Suppressor macrophage treated with lipopolysaccharide for 1 hour (primary cell): ENCODE data around the gene PSG6.
A peak's percentile ranks its signal among the peaks of the same experiment; 100 is the strongest.
"Not testable (repeated sequence)": the region's sequence is repeated elsewhere in the genome, so short reads cannot be mapped to it uniquely, and the experiment has no call there.

ENCODE experiments used
- DNase-seq, 3 donors: peaks; one replicate each; pipeline ENCODE4 v3.0.0-alpha.2; 2020 to 2022

Gene PSG6

DNA sequence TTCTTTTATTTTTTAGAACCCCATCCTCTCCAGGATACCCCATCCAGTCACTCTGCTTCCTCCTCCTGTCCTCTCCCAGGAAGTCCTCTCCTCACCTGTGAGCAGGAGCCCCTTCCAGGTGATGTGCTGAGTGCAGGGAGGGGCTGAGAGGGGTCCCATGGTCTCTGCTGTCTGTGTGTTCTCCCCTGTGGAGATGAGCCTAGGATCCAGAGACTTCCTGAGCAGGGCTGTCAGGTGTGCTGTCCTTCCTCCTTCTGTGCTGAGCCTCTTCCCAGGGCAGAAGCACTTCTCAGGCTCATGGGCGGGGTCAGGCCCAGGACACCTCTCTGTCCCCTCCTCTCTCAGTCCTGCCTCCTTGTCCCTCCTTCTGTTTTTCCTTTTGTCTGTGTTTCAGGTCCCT lies at the start of gene PSG6:
Gene PSG6, minus strand, starts transcription at position 261 of the 400 bp plus-strand sequence. Its CDS starts 102 bp downstream, at position 159.
- not testable (repeated sequence) for DNase-seq

DNA sequence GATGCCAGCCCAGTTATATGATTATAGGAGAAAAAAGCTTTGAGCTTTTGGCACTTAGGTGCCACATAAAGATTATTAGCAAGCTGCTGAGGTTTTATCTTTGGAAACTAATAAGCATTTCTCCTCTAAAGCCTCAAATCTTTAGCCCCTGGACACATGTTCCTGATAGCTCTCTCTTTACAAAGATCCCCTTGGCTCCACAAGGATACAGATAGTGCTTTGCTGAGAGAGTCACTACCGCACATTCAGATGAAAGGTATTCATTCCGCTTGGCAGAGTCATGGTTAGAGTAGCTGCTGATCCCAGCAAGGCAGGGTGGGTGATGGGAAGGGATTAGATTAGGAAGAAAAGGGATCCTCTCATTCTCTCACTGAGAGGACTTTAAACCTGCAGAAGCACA lies 47.5 kb upstream of the PSG6 start:
- no peak for DNase-seq

DNA sequence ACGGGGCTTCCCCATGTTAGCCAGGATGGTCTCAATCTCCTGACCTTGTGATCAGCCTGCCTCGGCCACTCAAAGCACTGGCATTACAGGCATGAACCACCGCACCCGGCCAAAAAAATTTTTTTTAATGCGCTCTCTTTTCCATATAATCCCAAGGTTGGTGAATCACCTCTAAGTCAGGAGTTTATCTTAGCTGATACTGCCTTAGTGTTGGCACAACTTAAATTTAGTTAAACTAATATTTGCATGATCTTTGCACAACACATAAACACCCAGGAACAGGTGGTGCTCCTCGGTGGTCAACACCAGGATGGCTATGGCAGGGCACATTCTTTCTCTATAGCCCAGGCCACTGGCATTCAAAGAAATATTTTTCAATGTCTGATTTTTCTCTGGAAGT lies 43.4 kb upstream of the PSG6 start:
- DNase-seq: no peak

DNA sequence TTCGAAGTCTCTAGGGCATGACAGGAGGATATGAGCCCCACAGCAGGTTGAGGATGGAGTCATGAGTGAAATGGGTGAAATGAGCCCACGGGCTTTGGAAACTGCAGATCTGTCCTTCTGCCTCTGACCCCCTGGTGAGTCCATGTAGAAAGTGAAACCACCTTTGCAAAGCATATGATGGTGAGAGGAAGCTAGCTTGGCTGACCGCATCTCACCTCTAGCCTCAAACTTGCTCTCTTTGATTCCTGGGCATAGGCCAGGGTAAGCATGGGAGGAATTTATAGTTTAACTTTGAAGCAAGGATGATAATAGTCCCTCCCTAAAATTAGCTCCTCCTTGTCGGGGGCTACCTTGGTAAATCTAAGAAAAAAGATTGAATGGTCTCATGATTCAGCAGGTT lies 34.4 kb upstream of the PSG6 start:
- DNase-seq: not testable (repeated sequence)

DNA sequence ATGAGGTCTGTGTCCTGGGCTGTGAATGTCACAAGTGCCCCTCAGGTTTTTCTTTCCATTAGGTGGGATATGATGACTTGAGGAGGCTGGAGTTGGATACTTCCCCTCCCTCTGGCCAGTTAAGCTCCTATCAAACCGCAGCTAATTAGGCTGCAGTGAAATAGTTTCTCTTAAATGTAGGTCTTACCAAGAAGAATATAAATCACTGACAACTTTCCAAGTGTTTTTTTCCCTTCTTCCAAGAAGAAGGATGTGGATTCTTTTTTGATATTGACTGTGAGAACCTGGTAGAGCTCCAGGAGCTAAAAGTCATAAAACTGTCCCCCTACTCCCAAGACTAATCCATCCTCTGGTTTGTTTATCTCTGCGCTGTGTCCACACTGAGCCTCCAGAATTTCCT lies 33.8 kb upstream of the PSG6 start:
- not testable (repeated sequence) for DNase-seq

DNA sequence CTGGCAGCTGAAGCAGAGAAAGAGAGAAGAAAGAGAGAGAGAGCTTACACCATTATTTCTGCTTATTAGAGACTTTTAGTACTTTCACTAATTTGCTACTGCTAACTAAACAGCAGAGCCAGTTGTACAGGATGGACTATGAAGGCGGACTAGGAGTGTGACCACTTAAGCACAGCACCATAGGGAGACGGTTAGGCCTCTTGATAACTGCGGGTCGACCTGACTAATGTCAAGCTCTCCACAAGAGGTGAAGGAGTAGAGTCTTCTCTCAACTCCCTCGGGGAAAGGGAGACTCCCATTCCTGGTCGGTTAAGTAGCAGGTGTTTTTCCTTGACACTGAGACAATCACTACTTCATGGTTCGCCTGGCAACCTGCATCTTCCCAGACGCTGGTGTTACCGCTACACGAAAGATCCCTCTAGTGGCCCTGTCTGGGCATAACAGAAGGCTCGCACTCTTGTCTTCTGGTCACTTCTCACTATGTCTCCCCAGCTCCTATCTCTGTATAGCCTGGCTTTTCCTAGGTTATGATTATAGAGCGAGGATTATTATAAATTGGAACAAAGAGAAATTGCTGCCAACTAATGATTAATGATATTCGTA lies 24.6 kb upstream of the PSG6 start:
- peak in 2 of 3 donors; percentile 4 to 13 for DNase-seq

DNA sequence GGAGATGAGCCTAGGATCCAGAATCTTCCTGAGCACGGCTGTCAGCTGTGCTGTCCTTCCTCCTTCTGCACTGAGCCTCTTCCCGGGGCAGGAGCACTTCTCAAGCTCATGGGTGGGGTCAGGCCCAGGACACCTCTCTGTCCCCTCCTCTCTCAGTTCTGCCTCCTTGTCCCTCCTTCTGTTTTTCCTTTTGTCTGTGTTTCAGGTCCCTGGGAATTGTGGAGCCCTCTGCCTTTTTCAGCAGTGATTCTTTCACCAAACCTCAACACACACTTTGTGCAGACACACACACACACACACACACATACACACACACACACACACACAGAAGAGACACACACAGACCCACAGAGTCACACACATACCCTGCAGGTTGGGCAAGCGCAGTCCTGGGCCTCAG lies 19.4 kb upstream of the PSG6 start, which contains the start of gene PSG7:
Gene PSG7, minus strand, starts transcription at position 101 of the 400 bp plus-strand sequence. CDS start 131 bp downstream, outside the sequence.
- not testable (repeated sequence) for DNase-seq

DNA sequence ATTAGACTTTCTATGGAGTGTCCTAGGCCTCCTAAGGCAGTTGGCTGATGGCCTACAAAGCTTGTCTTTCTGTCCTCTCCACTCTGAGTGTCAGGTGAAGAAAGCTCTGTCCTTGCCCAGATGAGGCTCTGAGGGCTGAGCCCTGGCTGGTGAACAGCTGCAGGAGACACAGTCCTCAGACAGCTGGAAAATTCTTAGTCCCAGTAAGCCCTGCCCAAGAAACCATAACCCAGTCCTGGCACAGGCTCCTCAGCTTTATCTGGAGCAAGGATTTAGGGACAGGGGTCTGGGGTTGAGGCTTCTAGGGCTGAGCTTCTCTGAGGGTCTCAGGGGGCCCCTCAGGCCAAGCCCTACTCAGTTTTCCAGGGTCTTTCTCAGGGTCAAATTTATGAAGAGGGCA lies 17.0 kb upstream of the PSG6 start:
- DNase-seq: not testable (repeated sequence)

DNA sequence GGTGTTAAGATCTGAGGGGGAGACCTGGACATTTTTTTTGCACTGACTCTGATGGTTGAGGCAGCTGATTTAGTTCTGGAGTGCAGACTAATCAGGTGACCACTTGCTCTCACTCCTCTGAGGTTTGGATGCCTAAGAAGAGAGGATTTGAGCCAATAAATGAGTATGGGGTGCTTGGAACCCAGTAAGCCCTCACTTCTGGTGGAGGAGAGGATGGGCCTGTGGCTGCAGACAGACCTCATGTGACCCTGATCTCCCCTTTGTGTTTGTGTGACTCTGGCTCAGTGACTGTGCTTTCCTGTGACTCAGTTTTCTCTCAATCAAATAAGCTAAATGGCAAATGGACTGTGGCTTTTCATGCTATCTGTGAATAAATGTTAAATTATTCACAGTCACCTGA lies 16.5 kb upstream of the PSG6 start:
- DNase-seq: not testable (repeated sequence)

DNA sequence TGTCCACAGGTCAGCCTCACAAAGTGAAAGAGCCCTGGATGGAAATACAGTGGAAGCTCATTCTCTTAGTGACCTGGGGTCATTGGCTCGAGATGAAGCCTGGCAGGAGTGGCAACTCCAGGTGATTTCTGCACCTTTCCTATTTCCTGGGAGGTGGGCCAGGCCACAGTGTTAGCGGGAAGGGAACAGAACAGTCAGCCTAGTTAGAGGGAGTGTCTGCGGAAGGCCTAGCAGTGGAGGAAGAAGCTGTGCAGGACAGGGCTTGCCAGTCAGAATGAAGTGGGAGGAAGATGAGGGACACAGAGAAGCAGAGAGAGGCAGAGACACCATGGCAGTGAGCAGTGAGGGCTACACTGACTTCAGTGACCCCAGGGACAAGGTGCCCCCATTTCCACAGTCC lies 15.7 kb upstream of the PSG6 start:
- not testable (repeated sequence) for DNase-seq

DNA sequence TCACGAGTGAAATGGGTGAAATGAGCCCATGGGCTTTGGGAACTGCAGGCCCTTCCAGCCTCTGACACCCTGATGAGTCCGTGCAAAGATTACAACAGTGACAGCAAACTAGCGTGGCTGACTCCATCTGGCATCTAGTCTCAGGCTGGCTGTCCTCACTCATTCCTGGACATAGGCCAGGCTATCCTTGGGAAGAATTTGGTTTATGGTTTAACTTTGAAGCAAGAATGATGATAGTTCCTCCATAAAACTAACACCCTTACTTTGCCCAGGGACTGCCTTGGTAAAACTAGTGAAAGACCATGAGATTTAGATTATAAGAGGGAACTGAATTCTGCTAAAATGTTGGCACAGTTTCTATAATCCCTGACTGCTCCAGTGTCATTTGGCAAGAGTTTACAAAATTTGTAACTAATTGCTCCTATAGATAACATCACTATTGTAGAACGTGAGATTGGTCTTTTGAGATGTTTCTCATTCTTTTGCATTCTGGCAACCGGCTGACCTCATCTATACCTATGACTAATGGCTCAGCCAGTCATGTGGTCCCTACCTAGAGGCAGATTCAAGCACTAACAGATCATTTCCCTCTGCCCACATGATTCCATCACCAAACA lies 14.9 kb upstream of the PSG6 start:
- DNase-seq: peak in 1 of 3 donors; percentile 2

DNA sequence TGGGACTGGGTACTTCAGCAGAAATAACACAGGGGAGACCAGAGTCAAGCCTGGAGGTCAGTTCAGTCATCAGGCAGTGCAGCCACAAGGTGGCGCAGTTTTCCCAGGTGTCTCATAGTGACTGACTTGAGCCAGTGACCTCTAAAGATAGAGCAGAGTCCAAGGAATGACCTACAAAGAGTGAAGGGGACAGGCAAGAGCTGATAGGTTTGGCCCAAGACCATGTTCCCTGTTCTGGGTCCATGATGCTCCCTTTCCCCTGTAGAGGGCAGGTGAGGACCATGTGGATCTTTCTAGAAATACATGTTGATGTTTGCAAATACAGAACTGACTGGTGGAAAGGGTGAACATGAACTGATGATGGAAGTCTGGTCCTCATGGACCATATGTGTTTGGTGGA lies 12.5 kb upstream of the PSG6 start:
- peak in 2 of 3 donors; percentile 7 to 20 for DNase-seq

DNA sequence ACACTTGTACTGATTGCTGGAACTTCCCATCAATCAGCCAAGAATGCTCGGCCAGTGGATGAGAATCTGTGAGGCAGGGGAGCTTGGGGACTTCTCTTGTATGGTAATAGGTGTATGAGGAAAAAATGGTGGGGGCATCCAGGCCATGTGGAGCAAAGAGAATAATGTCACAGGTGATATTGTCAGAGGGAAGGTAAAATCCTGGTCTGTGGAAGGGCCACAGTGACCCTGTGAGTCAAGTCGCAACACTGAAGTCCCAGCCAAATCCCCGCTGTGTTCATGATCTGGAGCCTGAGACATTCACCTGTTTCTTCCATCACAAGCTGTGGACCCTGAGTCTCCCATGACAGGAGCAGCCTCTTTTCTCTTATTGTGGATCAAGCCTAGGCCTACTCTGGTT lies 11.2 kb upstream of the PSG6 start:
- DNase-seq: no peak

DNA sequence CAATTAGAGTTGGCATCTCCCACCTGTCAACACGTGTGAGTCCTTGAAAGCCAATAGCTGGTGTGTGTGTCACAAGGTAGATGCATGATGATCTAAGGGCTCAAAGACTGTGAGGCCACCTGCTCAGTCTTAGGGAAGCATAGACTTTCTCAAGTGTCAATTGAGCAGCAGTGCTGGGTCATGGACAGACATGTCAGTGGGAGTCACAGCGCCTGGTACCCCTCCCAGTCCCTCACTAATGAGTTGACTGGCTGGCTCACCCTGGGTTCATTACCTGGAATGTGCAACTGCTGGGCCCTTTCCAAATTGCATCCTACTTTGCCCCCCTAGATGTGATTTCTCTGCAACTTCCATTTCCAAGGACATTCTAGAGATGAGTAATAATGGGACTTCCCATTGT lies 9.1 kb upstream of the PSG6 start:
- no peak for DNase-seq

DNA sequence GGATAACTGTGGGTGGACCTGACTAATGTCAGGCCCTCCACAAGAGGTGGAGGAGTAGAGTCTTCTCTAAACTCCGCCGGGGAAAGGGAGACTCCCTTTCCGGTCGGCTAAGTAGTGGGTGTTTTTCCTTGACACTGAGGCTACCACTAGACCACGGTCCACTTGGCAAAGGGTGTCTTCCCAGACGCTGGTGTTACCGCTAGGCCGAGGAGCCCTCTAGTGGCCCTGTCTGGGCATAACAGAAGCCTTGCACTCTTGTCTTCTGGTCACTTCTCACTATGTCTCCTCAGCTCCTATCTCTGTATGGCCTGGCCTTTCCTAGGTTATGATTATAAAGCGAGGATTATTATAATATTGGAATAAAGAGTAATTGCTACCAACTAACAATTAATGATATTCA lies 5.4 kb upstream of the PSG6 start:
- peak; percentile 27 to 54 (median 42) for DNase-seq

DNA sequence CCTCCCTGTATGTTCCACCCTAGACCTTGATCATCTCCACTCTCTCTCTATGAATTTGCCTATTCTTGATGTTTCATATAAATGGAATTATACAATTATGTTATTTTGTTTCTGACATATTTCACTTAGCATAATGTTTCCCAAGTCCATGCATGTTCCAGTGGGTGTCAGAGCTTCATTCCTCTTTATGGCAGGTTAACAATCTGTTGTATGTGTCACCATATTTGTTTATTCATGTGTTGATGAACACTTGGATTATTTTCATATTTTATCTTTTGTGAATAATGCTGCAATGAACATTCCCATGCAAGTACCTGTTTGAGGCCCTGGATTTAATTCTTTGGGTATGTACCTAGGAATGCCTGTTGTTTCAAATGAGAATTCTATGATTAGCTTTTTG lies 3.3 kb upstream of the PSG6 start:
- DNase-seq: not testable (repeated sequence)

DNA sequence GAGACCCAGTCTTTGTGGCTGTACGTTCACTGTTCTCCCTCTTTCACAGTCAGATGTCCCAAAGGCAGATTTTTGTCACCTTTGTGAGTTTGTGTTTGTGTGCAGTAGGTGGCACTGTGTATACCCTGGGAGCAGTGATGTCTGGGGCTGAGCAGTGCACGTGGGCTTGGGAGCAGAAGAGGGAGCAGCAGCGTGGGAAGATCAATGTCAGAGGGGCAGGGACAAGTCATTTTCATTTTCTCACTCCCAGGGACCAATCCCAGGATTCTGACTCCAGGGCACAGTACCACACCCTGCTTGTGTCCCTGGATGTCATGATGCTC lies 2.0 kb upstream of the PSG6 start:
- DNase-seq: no peak

DNA sequence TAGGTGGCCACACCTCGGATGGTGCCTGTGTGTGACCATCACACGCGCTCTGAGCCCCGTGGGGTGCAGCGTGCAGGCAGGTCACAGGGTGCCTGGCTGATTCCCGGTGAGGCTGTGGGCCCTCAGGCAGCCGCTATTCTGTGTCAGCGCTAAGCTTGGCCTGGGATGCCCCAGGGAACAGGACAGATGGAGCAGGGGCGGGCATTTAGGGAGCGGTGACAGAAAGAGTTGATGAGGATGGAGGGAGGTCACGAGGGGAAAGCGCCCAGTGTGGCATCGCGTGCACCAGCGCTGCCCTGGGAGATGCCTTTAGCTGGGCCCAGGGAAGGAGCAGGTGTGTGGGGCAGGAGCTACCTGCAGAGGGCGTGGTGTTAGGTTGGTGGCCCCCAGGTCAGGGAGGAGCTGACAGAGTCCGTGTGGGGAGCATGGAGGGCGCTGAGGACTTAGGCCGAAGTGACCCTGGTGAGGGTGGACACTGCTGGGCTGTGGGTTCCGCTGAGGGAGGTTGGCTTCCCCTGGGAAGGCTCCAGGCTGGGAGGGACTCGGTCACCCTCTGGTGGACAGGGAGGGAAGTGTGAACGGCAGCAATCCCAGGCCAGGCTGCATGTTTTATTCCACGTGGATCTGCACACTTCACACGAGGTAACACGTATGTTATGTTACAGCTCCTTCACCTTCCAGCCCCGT lies 1.5 kb upstream of the PSG6 start:
- not testable (repeated sequence) for DNase-seq

DNA sequence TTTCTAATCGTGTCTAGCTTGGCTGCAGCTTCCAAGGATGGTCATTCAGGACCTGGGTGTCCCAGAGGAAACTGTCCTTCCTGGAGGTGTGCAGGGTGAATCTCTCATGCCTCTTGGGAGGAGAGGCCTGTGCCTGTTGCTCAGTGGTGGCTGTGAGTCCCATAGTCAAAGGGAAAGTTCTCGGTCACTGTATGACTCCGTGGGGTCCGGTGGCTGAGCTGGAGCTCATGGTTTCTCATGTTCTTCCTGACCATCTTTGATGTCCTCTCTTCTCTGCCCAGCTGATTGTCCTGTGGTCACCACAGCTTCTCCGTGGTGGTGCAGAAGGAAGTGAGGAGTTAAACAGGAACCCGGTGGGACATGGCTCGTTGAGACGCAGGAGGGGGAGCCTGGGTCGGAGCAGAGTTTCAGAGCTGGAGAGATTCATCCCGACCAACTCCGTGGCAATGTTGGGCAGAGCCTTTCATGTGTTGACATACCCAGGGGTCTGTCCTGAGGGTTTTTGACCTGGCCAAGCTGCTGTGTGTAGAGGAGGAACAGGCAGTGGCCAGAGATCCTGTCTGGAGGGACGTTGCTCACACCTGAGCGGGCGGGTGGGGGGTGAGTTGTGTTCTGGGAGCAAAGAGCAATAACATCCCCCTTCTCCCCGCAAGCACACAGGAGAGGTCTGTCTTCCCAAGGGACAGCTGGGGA lies 829 bp upstream of the PSG6 start:
- DNase-seq: not testable (repeated sequence)

DNA sequence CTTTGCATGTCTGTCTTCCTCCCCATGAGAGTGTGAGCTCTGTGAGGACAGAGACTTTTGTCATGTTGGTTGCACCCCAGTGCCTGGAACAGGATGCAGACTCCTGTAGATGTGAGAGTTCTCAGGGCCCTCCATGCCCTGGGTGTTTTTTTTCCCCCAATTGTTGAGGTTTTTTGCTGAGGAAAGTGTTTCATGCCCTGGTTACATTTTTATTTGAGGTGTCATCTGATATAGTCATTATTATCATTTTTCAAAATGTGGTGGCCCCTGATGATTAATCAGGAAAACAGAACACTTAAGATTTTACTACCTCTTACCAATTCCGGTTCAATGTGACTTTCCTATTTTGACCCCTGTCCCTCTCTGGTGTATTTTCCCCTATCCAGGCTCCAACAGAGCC lies 763 bp downstream of the PSG6 start:
- not testable (repeated sequence) for DNase-seq

DNA sequence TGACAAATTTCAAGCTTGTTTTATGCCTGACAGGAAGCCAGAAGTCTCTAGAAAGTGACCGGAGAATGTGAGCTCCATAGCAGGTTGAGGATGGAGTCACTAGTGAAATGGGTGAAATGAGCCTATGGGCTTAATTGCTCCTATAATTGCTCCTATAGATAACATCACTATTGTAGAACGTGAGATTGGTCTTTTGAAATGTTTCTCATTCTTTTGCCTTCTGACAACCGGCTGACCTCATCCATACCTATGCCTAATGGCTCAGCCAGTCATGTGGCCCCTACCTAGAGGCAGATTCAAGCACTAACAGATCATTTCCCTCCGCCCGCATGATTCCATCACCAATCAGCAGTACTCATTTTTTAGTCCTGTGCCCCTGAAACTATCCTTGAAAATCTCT lies 4.2 kb downstream of the PSG6 start:
- DNase-seq: not testable (repeated sequence)

DNA sequence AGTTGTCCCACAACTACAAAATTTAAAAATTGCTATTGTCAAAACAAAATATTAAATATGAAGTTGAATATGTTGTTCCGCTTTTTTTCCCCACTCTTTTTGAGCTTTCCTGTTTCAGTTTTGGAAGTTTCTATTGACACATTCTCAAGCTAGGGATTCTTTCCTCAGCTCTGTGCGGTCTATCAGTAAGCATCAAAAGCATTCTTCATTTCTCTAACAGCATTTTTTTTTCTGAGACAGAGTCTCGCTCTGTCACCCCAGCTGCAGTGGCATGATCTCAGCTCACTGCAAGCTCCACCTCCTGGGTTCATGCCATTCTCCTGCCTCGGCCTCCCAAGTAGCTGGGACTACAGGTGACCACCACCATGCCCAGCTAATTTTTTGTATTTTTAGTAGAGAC lies 4.8 kb downstream of the PSG6 start:
- DNase-seq: not testable (repeated sequence)

DNA sequence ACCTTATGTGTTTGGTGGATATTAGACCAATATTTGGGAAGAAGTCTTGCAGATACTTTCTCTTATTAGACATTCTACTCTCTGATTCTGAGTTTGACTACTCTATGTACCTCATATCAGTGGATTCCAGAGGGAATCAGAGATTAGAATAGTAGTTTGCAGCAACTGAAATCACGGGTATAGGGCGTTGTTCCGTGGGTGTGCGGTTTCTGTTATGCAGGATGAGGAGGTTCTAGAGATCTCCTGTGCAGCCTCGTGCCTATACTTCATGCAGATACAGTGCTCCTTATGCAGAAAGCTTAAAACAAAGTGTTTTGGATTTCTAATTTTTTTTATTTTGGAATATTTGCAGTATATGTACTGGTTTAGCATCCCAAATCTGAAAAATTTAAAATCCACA lies 6.0 kb downstream of the PSG6 start:
- not testable (repeated sequence) for DNase-seq

DNA sequence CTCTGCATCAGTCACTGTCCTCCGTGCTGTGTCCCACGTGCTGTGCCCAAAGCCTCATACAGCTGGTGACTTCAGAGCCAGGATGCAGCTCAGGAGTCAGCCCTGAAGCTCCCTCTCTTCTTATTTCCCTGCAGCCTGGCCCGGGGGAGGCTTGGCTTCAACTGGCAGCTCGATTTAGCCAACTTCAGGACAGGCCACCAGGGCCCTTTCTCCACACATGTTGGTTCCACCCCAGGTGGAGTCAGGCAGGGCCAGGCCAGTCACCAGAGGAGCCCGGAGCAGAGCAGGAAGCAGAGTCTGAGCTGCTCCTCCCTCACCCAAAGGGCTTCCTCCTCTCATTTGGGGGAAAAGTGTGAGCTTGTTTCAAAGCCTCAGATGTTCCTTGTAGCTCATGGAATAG lies 11.5 kb downstream of the PSG6 start:
- not testable (repeated sequence) for DNase-seq
